Sigmoid colon (tissue), 4 donors: ENCODE data around the gene OAS2.

Experiments
- CTCF ChIP-seq, 4 experiments: fragments of 450-650 bp in 3 of 4; fragments of 200-600 bp in 1 of 4; IDR thresholded peaks; one replicate each; pipeline ENCODE4 v1.5.1; 2016 to 2019; ENCODE audit warnings: antibody characterized with exemption in 4 of 4, mild to moderate bottlenecking in 3 of 4, moderate library complexity in 2 of 4
- POLR2A ChIP-seq, 2 donors: fragments of 450-650 bp; IDR thresholded peaks; one replicate each; pipeline ENCODE4 v1.6.1; 2016; ENCODE audit warnings: antibody characterized with exemption in 2 of 2, mild to moderate bottlenecking in 2 of 2, moderate library complexity in 2 of 2
- POLR2AphosphoS5 ChIP-seq, 4 donors: sonication (generic); formaldehyde crosslinking; IDR thresholded peaks; one replicate each; pipeline ENCODE4 v1.6.1; 2017; ENCODE audit warnings: antibody characterized with exemption in 4 of 4

- TF ChIP-seq CTCF (IDR thresholded peaks at IDR 0.05): no peak
- no peak for TF ChIP-seq POLR2A (IDR thresholded peaks at IDR 0.05)
- no peak for TF ChIP-seq POLR2AphosphoS5 (IDR thresholded peaks at IDR 0.05)
These were observed 29.5 kb upstream of the OAS2 start for GRCh38 chr12:112948806-112949205.
